Endothelial cell (in vitro differentiated cells): ENCODE results near the gene EML5. TPM values are rescaled to one million over a fixed set of nuclear protein-coding genes. Genes with fewer than 3 reads are reported as not detected.

ENCODE experiments used
- DNase-seq: peaks from one replicate; pipeline ENCODE4 v3.0.0; 2021; ENCODE audit warnings: low spot score
- H3K27ac Mint-ChIP-seq: one replicate; pipeline ENCODE4 v1.8.0; 2021; ENCODE audit warnings: mixed read lengths, inconsistent platforms; ENCODE audit not compliant: unreplicated experiment
- H3K27me3 Mint-ChIP-seq: one replicate; pipeline ENCODE4 v1.8.0; 2021; ENCODE audit warnings: mild to moderate bottlenecking, moderate library complexity, mixed read lengths, inconsistent platforms; ENCODE audit not compliant: unreplicated experiment
- H3K36me3 Mint-ChIP-seq: one replicate; pipeline ENCODE4 v1.8.0; 2021; ENCODE audit warnings: mild to moderate bottlenecking, low read depth, mixed read lengths, inconsistent platforms; ENCODE audit not compliant: unreplicated experiment
- H3K4me1 Mint-ChIP-seq: one replicate; pipeline ENCODE4 v1.8.0; 2021; ENCODE audit warnings: mild to moderate bottlenecking, mixed read lengths, inconsistent platforms; ENCODE audit not compliant: unreplicated experiment
- H3K4me3 Mint-ChIP-seq: one replicate; pipeline ENCODE4 v1.8.0; 2021; ENCODE audit warnings: mild to moderate bottlenecking, mixed read lengths, inconsistent platforms; ENCODE audit not compliant: unreplicated experiment
- H3K9me3 Mint-ChIP-seq: one replicate; pipeline ENCODE4 v1.8.0; 2021; ENCODE audit warnings: mixed read lengths, inconsistent platforms; ENCODE audit not compliant: unreplicated experiment
- total RNA-seq: library from RNA; stranded (reverse); fragmentation: NEBNext Ultra II Directional; extraction: Animal tissue kit (Norgen Biotek cat#: 25700); gene quantifications from one replicate; pipeline ENCODE4 v1.2.1, GENCODE V29; 2021; ENCODE audit not compliant: unreplicated experiment
- TF ChIP-seq, protein P1 (sequence below): fragments of 200-600 bp; sonication (generic); IDR thresholded peaks from one replicate; pipeline ENCODE4 v1.5.0; 2021; ENCODE audit warnings: antibody characterized with exemption; ENCODE audit not compliant: unreplicated experiment

Gene EML5
- total RNA-seq, 1 donor from 2014 or later = 0.13 TPM

GRCh38 chr14:88605594-88605993 lies 187.2 kb downstream of the EML5 start:
- TF ChIP-seq, protein P1, sequence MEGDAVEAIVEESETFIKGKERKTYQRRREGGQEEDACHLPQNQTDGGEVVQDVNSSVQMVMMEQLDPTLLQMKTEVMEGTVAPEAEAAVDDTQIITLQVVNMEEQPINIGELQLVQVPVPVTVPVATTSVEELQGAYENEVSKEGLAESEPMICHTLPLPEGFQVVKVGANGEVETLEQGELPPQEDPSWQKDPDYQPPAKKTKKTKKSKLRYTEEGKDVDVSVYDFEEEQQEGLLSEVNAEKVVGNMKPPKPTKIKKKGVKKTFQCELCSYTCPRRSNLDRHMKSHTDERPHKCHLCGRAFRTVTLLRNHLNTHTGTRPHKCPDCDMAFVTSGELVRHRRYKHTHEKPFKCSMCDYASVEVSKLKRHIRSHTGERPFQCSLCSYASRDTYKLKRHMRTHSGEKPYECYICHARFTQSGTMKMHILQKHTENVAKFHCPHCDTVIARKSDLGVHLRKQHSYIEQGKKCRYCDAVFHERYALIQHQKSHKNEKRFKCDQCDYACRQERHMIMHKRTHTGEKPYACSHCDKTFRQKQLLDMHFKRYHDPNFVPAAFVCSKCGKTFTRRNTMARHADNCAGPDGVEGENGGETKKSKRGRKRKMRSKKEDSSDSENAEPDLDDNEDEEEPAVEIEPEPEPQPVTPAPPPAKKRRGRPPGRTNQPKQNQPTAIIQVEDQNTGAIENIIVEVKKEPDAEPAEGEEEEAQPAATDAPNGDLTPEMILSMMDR = no peak
- H3K4me3 Mint-ChIP-seq = no peak overlapping the region
- no peak overlapping the region for H3K27ac Mint-ChIP-seq
- no peak for DNase-seq
- peaks cover 2% of the 10 kb centered on the region for H3K27me3 Mint-ChIP-seq
- peaks cover 46% of the 10 kb centered on the region for H3K36me3 Mint-ChIP-seq
- peaks cover 2% of the 10 kb centered on the region for H3K4me1 Mint-ChIP-seq
- H3K9me3 Mint-ChIP-seq = no peaks in the 10 kb centered on the region

GRCh38 chr14:88604212-88604611 lies 188.5 kb downstream of the EML5 start:
- TF ChIP-seq, protein P1 = no peak
- Mint-ChIP-seq H3K4me1 (peaks cover 13% of the 10 kb centered on the region), H3K9me3 (no peaks in the 10 kb centered on the region), H3K27me3 (peaks cover 2% of the 10 kb centered on the region), H3K36me3 (peaks cover 54% of the 10 kb centered on the region), H3K4me3 (no peak overlapping the region), H3K27ac (no peak overlapping the region)
- no peak for DNase-seq

DNA sequence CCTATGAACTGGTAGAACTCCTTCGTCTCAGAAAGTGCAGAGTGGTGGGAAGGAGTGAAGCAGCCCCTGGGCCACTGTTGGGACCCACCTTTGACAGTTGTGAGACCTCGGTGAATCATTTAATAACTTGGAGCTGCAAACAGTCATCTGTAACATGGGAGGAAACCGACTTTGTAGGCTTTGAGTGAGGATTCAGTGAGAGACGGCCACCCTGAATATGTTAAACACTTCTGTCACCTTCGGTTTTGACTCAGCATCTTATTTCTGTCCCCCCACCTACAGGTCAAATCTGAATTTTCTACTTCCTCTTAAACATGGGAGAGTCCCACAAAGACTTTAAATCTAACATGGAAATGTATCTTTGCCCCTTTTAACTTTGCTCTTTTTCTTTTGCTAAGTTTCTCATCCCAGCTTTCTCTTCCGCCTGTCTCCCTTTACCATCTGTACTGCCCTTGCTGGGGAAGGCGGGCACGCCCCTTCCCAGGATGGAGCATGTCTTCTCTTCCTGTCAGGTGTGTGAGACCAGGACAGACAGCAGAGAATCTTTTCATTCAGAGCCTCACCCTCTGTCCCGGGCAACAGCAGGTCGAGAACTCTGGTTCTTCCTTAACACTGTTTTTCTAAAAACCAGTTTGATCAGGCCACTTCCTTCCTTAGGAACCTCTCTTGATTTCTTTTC lies 192.9 kb downstream of the EML5 start:
- Mint-ChIP-seq H3K36me3 (peaks cover 43% of the 10 kb centered on the region), H3K27me3 (no peaks in the 10 kb centered on the region), H3K27ac (peak overlapping the region; percentile 11), H3K9me3 (no peaks in the 10 kb centered on the region), H3K4me3 (no peak overlapping the region), H3K4me1 (peaks cover 15% of the 10 kb centered on the region)
- no peak for DNase-seq
- TF ChIP-seq, protein P1 = no peak

DNA sequence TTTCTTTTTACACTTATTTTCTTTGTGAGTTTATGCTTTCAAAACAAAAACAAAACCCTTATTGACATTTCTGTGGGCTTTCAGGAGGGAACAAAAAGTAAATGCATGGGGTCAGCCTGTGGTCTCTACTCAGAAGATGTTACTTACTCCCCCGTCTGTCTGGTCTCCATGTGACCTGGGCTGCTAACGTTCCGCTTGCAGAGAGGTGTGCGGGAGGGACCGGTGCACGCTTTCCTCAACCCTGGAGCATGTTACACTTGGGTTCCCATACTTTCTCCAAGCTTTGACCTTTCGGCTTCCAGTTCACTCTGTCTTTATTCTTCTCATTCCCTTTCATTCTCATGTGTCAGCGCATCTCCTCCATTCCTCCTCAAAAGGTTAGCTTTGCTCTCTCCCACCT lies 193.4 kb downstream of the EML5 start:
- H3K9me3 Mint-ChIP-seq = no peaks in the 10 kb centered on the region

More for the DNA sequence above, 193.4 kb downstream of the EML5 start:
- Mint-ChIP-seq H3K27ac (no peak overlapping the region), H3K4me3 (no peak overlapping the region), H3K4me1 (peaks cover 15% of the 10 kb centered on the region), H3K36me3 (peaks cover 43% of the 10 kb centered on the region), H3K27me3 (no peaks in the 10 kb centered on the region)
- no peak for DNase-seq
- TF ChIP-seq, protein P1 = no peak
